Nasal cavity respiratory epithelium epithelial cell of viscerocranial mucosa (primary cell): Measurements from ENCODE around the gene CEP152. TPM values are rescaled to one million over a fixed set of nuclear protein-coding genes. Genes with fewer than 3 reads are reported as not detected.

Source experiments
- total RNA-seq: library from RNA; depleted of rRNA; stranded (reverse); fragments of >200 nt; gene quantifications from 2 replicates; pipeline ENCODE4 v1.2.3, GENCODE V29; 2014

Gene CEP152
- 7.1 and 8.5 TPM in 2 replicates for total RNA-seq

GRCh38 chr15:48810414-48811324, at the start of gene CEP152:
Gene CEP152 (minus strand): TSS chr15:48811069. CDS start chr15:48805649, 5,420 bp downstream.

Other genes starting within 250 kb of the CEP152 start
- gene FBN1, start 165.4 kb downstream of the CEP152 start, total RNA-seq: 1.0 and 3.2 TPM in 2 replicates
- gene EID1, start 67.1 kb upstream of the CEP152 start, total RNA-seq: 70.7 and 73.7 TPM in 2 replicates
- under 0.01 and 0.50 TPM in 2 replicates for gene SHC4, start 152.8 kb upstream of the CEP152 start, total RNA-seq
- 18.5 and 20.4 TPM in 2 replicates for gene SECISBP2L, start 235.4 kb upstream of the CEP152 start, total RNA-seq